Ammon's horn (tissue), 1 donor: ENCODE results near the gene CHAT.

Experiments
- DNase-seq: peaks from one replicate; pipeline ENCODE4 v3.0.0-alpha.2; 2016; ENCODE audit warnings: low spot score

Gene CHAT

GRCh38 chr10:49631975-49632374 lies 18.1 kb downstream of the CHAT start:
- no peak for DNase-seq

- no peak for DNase-seq
Observed at GRCh38 chr10:49632406-49633317, 18.8 kb downstream of the CHAT start.

GRCh38 chr10:49633327-49634068 lies 19.7 kb downstream of the CHAT start:
- no peak for DNase-seq

GRCh38 chr10:49634069-49634660 lies 20.3 kb downstream of the CHAT start:
- no peak for DNase-seq

GRCh38 chr10:49642311-49642710 lies 28.5 kb downstream of the CHAT start:
- no peak for DNase-seq

- no peak for DNase-seq
Observed at GRCh38 chr10:49643241-49644034, 29.6 kb downstream of the CHAT start.

- DNase-seq = no peak
Observed at GRCh38 chr10:49644035-49644646, 30.3 kb downstream of the CHAT start.

- DNase-seq = no peak
Observed at GRCh38 chr10:49645417-49645816, 31.6 kb downstream of the CHAT start.

GRCh38 chr10:49645871-49646870 lies 32.3 kb downstream of the CHAT start:
- no peak for DNase-seq

GRCh38 chr10:49647554-49647953 lies 33.7 kb downstream of the CHAT start:
- no peak for DNase-seq

- no peak for DNase-seq
Observed at GRCh38 chr10:49647985-49648795, 34.4 kb downstream of the CHAT start.

GRCh38 chr10:49649294-49649693 lies 35.5 kb downstream of the CHAT start:
- no peak for DNase-seq

GRCh38 chr10:49649936-49650723 lies 36.3 kb downstream of the CHAT start:
- DNase-seq = no peak

- no peak for DNase-seq
Observed at GRCh38 chr10:49650724-49651034, 36.8 kb downstream of the CHAT start.

- DNase-seq = no peak
Observed at GRCh38 chr10:49651039-49651835, 37.4 kb downstream of the CHAT start.

GRCh38 chr10:49651917-49652316 lies 38.1 kb downstream of the CHAT start:
- no peak for DNase-seq

GRCh38 chr10:49652421-49653272 lies 38.8 kb downstream of the CHAT start:
- no peak for DNase-seq
